Measurements from ENCODE around the gene FLII. TPM values are rescaled to one million over a fixed set of nuclear protein-coding genes. Genes with fewer than 3 reads are reported as not detected.
A peak's percentile ranks its signal among the peaks of the same experiment; 100 is the strongest.

FLII gene
- total RNA-seq, 1 experiment from 2014 or later, result 564 TPM

DNA sequence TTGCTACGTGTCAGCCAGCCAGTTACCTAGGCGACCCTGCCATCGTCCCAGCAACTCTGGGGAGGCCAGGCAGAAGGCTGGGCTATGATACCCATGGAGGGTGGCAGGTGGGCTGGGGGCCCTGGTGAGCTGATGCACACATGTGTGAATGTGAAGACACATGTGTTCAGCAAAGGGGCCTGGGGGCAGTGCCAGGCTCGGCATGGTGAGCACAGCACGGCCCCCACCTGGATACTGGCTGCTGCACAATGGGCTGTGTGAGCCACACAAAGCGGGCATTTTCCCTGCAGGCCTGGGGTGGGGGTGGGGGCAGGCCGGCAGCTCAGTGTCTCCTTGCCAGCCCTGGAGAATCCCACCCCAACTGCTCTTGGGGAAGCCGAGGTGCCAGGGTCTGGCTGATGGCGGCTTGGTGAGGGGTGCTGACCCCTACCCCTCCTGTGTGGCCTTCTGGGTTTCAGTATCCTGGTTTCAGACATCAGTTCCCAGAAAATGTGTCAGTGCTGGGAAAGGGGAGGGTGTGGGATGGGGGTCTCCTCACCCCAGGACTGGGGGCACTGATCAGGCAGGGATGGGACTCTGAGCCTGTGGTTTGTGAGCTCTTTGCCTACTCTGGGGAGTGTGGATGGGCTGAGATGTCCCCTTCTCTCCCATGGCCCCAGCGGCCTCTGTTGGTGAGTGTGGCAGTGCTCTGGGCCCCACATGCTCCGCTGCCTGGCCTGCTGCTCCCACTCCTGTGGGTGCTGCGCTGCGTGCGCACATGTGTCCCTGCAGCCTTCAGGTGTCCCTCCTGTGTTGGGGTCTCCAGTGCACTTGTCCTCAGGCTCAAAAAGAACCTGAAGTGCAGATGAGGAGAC, 28.0 kb downstream of the FLII start:
- ChIA-PET POLR2A (interaction anchor here (0.9 kb wide), 1 partner anchor 54 kb away, joined by 3 read pairs; no protein-coding TSS in a partner anchor), CTCF (no interaction called here)
- DNase-seq (ENCODE audit: unreplicated experiment), result no peak
- Mint-ChIP-seq H3K36me3 (ENCODE audit: insufficient read depth, unreplicated experiment) (peaks cover 5% of the 10 kb centered on the region), H3K27ac (ENCODE audit: low read depth, unreplicated experiment) (no peak overlapping the region), H3K9me3 (ENCODE audit: unreplicated experiment) (no peaks in the 10 kb centered on the region), H3K4me1 (ENCODE audit: insufficient read depth, unreplicated experiment) (peaks cover 28% of the 10 kb centered on the region), H3K4me3 (ENCODE audit: unreplicated experiment) (no peak overlapping the region), H3K27me3 (ENCODE audit: insufficient read depth, unreplicated experiment) (no peaks in the 10 kb centered on the region)
- intact Hi-C loops (cut with micrococcal nuclease), result no loop called here
- TF ChIP-seq, protein P1, sequence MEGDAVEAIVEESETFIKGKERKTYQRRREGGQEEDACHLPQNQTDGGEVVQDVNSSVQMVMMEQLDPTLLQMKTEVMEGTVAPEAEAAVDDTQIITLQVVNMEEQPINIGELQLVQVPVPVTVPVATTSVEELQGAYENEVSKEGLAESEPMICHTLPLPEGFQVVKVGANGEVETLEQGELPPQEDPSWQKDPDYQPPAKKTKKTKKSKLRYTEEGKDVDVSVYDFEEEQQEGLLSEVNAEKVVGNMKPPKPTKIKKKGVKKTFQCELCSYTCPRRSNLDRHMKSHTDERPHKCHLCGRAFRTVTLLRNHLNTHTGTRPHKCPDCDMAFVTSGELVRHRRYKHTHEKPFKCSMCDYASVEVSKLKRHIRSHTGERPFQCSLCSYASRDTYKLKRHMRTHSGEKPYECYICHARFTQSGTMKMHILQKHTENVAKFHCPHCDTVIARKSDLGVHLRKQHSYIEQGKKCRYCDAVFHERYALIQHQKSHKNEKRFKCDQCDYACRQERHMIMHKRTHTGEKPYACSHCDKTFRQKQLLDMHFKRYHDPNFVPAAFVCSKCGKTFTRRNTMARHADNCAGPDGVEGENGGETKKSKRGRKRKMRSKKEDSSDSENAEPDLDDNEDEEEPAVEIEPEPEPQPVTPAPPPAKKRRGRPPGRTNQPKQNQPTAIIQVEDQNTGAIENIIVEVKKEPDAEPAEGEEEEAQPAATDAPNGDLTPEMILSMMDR (IDR thresholded peaks at IDR 0.05; ENCODE audit: unreplicated experiment), result no peak
- no TSS peak for BruUV-seq (replicated peaks)

DNA sequence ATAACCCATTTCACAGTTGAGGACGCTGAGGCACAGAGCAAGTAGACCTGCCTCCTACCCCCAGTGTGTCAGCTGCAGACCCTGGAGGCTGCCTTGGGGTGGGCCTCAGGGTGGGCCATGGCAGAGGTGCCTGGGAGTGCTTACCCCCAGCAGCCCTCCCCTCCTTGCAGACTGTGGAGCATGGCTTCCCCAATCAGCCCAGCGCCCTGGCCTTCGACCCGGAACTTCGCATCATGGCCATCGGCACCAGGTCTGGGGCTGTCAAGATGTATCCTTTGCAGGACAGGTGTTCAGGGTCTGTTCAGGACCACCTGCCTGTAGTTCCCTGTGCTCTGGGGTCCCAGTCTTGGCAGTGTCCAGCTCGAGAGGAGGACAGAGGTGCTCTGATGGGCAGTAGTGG, 28.8 kb downstream of the FLII start:
- Mint-ChIP-seq H3K27ac (ENCODE audit: low read depth, unreplicated experiment) (no peak overlapping the region), H3K4me3 (ENCODE audit: unreplicated experiment) (no peak overlapping the region), H3K9me3 (ENCODE audit: unreplicated experiment) (no peaks in the 10 kb centered on the region), H3K36me3 (ENCODE audit: insufficient read depth, unreplicated experiment) (peaks cover 5% of the 10 kb centered on the region), H3K27me3 (ENCODE audit: insufficient read depth, unreplicated experiment) (no peaks in the 10 kb centered on the region), H3K4me1 (ENCODE audit: insufficient read depth, unreplicated experiment) (peaks cover 21% of the 10 kb centered on the region)
- ChIA-PET POLR2A (no interaction called here), CTCF (no interaction called here)
- DNase-seq (ENCODE audit: unreplicated experiment), result no peak
- TF ChIP-seq, protein P1 (IDR thresholded peaks at IDR 0.05; ENCODE audit: unreplicated experiment), result no peak
- intact Hi-C loops (cut with micrococcal nuclease), result no loop called here
- no TSS peak for BruUV-seq (replicated peaks)

DNA sequence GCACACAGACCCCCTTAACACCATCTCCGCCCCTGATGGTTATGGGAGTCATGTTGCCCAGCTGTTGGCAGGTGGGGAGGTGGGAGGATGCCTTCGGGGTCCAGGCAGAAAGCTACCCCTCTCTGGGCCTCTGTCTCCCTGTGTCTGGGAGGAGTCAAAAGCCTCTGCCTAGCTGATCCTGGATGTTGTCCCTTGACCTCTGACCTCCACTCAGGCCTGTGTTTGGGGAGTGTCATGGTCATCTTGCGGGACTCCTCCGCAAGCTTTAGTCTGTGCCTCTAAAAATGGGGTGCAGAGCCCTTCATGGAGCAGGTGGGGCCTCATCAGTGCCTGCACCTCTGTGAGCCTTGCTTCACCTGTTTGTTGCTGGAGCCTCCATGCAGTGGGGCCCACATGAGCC, 29.3 kb downstream of the FLII start:
- H3K4me3 Mint-ChIP-seq (ENCODE audit: unreplicated experiment), result no peak overlapping the region
- peak overlapping the region; percentile 16 for H3K27ac Mint-ChIP-seq (ENCODE audit: low read depth, unreplicated experiment)
- no peaks in the 10 kb centered on the region for H3K27me3 Mint-ChIP-seq (ENCODE audit: insufficient read depth, unreplicated experiment)
- no TSS peak for BruUV-seq (replicated peaks)
- DNase-seq (ENCODE audit: unreplicated experiment), result no peak
- H3K36me3 Mint-ChIP-seq (ENCODE audit: insufficient read depth, unreplicated experiment), result peaks cover 5% of the 10 kb centered on the region
- ChIA-PET POLR2A (no interaction called here), CTCF (interaction anchor here (1.0 kb wide), 1 partner anchor 13 kb away, joined by 3 read pairs; no protein-coding TSS in a partner anchor)
- H3K4me1 Mint-ChIP-seq (ENCODE audit: insufficient read depth, unreplicated experiment), result peaks cover 21% of the 10 kb centered on the region
- H3K9me3 Mint-ChIP-seq (ENCODE audit: unreplicated experiment), result no peaks in the 10 kb centered on the region
- intact Hi-C loops (cut with micrococcal nuclease), result no loop called here
- TF ChIP-seq, protein P1 (IDR thresholded peaks at IDR 0.05; ENCODE audit: unreplicated experiment), result no peak

DNA sequence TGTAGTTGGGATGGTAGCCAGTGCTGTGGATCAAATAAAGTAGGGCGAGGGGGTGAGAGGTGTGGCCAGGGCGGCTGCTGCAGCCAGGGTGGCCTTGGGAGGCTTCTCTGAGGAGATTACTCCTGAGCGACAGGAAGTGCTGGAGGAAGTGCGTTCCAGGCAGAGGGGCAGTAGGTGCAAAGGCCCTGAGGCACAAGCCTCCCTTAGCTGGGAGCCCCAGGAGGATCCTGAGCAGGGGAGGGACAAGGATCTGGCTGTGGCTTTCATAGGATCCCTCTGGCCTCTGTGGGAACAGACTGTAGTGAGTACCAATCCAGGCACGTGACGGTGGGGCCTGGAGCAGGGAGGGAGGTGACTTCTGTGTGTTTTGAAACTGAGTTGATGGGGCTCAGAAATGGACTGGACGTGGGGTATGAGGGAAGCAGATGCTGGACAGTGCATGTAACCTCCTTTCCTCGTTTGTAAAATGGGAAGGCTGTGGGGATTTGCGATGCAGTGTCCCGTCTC, 30.3 kb downstream of the FLII start:
- no peak for DNase-seq (ENCODE audit: unreplicated experiment)
- no peak overlapping the region for H3K4me3 Mint-ChIP-seq (ENCODE audit: unreplicated experiment)
- peaks cover 5% of the 10 kb centered on the region for H3K36me3 Mint-ChIP-seq (ENCODE audit: insufficient read depth, unreplicated experiment)
- TF ChIP-seq, protein P1 (IDR thresholded peaks at IDR 0.05; ENCODE audit: unreplicated experiment), result no peak
- peaks cover 21% of the 10 kb centered on the region for H3K4me1 Mint-ChIP-seq (ENCODE audit: insufficient read depth, unreplicated experiment)
- H3K27ac Mint-ChIP-seq (ENCODE audit: low read depth, unreplicated experiment), result peak overlapping the region; percentile 16
- no TSS peak for BruUV-seq (replicated peaks)
- H3K27me3 Mint-ChIP-seq (ENCODE audit: insufficient read depth, unreplicated experiment), result no peaks in the 10 kb centered on the region
- CTCF ChIA-PET, result interaction anchor here (1.0 kb wide), 1 partner anchor 12 kb away, joined by 3 read pairs; no protein-coding TSS in a partner anchor
- POLR2A ChIA-PET, result no interaction called here
- intact Hi-C loops (cut with micrococcal nuclease), result no loop called here
- H3K9me3 Mint-ChIP-seq (ENCODE audit: unreplicated experiment), result no peaks in the 10 kb centered on the region
